Measurements from ENCODE around the gene TVP23A.

DNA sequence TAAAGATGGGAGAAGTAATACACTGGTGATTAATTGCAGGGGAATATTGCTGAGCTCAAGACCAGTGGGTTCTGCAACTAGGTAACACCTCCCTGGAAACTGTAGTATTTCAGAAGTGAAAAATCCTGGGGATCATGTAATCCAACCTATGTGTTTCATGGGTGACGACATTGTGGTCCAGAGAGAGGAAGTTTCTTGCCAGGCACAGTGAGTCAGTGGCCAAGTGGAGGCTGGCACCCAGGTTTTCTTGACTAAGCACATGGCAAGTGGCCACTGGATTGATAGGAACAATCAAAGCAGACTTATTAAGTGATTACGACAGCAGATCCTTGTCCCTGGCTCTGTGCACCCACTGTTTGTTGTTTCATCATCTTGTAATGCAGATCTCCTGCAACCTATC is 43.8 kb upstream of the TVP23A start:
- TF ChIP-seq, protein P1, sequence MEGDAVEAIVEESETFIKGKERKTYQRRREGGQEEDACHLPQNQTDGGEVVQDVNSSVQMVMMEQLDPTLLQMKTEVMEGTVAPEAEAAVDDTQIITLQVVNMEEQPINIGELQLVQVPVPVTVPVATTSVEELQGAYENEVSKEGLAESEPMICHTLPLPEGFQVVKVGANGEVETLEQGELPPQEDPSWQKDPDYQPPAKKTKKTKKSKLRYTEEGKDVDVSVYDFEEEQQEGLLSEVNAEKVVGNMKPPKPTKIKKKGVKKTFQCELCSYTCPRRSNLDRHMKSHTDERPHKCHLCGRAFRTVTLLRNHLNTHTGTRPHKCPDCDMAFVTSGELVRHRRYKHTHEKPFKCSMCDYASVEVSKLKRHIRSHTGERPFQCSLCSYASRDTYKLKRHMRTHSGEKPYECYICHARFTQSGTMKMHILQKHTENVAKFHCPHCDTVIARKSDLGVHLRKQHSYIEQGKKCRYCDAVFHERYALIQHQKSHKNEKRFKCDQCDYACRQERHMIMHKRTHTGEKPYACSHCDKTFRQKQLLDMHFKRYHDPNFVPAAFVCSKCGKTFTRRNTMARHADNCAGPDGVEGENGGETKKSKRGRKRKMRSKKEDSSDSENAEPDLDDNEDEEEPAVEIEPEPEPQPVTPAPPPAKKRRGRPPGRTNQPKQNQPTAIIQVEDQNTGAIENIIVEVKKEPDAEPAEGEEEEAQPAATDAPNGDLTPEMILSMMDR (IDR thresholded peaks at IDR 0.05 in 2 of 3, conservative IDR thresholded peaks at IDR 0.05 in 1 of 3; ENCODE audit: control insufficient read depth in 2 of 3, extremely low read depth in 1 of 3, insufficient read depth in 1 of 3, low read depth in 3 of 3, low read length in 3 of 3) = no peak
- TF ChIP-seq EZH2 (IDR thresholded peaks at IDR 0.05; ENCODE audit: borderline replicate concordance, control insufficient read depth, low read depth, low read length) (no peak), SUZ12 (IDR thresholded peaks at IDR 0.05; ENCODE audit: unreplicated experiment) (no peak), SMC3 (IDR thresholded peaks at IDR 0.05; ENCODE audit: borderline replicate concordance, low read length) (no peak), NR2C2 (IDR thresholded peaks at IDR 0.05; ENCODE audit: borderline replicate concordance, control insufficient read depth, insufficient read length, low read depth) (no peak), MAX (IDR thresholded peaks at IDR 0.05; ENCODE audit: low read depth, low read length) (no peak), PBX3 (IDR thresholded peaks at IDR 0.05; ENCODE audit: insufficient replicate concordance, low read depth, low read length) (no peak), PKNOX1 (IDR thresholded peaks at IDR 0.05) (no peak), TCF12 (IDR thresholded peaks at IDR 0.05; ENCODE audit: low read depth, low read length) (no peak), TAF1 (IDR thresholded peaks at IDR 0.05; ENCODE audit: borderline replicate concordance, low read depth, low read length) (no peak), JUND (IDR thresholded peaks at IDR 0.05; ENCODE audit: low read depth, low read length) (no peak)
- TF ChIP-seq, protein P2, sequence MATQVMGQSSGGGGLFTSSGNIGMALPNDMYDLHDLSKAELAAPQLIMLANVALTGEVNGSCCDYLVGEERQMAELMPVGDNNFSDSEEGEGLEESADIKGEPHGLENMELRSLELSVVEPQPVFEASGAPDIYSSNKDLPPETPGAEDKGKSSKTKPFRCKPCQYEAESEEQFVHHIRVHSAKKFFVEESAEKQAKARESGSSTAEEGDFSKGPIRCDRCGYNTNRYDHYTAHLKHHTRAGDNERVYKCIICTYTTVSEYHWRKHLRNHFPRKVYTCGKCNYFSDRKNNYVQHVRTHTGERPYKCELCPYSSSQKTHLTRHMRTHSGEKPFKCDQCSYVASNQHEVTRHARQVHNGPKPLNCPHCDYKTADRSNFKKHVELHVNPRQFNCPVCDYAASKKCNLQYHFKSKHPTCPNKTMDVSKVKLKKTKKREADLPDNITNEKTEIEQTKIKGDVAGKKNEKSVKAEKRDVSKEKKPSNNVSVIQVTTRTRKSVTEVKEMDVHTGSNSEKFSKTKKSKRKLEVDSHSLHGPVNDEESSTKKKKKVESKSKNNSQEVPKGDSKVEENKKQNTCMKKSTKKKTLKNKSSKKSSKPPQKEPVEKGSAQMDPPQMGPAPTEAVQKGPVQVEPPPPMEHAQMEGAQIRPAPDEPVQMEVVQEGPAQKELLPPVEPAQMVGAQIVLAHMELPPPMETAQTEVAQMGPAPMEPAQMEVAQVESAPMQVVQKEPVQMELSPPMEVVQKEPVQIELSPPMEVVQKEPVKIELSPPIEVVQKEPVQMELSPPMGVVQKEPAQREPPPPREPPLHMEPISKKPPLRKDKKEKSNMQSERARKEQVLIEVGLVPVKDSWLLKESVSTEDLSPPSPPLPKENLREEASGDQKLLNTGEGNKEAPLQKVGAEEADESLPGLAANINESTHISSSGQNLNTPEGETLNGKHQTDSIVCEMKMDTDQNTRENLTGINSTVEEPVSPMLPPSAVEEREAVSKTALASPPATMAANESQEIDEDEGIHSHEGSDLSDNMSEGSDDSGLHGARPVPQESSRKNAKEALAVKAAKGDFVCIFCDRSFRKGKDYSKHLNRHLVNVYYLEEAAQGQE (IDR thresholded peaks at IDR 0.05; ENCODE audit: low read depth, low read length) = no peak
